WTC11 (cell line): ENCODE results near the gene P2RY12. TPM values are rescaled to one million over a fixed set of nuclear protein-coding genes. Genes with fewer than 3 reads are reported as not detected.

Experiments
- ATAC-seq: fragments of 200-7000 bp; cut with Tn5 transposase; 2 replicates; pipeline ENCODE4 v1.10.0; 2021; ENCODE audit warnings: mild to moderate bottlenecking, moderate library complexity
- CTCF ChIA-PET: fragments of 300-600 bp; sonication (Branson Sonifier 250); formaldehyde crosslinking; loops from one replicate; lab custom pipeline; 2021; ENCODE audit warnings: antibody characterized with exemption; lab: Charles Lee
- POLR2A ChIA-PET: fragments of 350-600 bp; sonication (Branson Sonifier 250); formaldehyde crosslinking; loops from one replicate; lab custom pipeline; 2021; ENCODE audit warnings: antibody characterized with exemption; lab: Charles Lee
- DNase-seq: peaks from one replicate; pipeline ENCODE4 v3.0.0; 2021; ENCODE audit warnings: low spot score
- H3K27ac Mint-ChIP-seq: 2 replicates; pipeline ENCODE4 v1.8.0; 2021; ENCODE audit warnings: mixed read lengths
- H3K27me3 Mint-ChIP-seq: 2 replicates; pipeline ENCODE4 v1.8.0; 2021; ENCODE audit warnings: low read depth, mild to moderate bottlenecking, moderate library complexity, mixed read lengths
- H3K36me3 Mint-ChIP-seq: 2 replicates; pipeline ENCODE4 v1.8.0; 2021; ENCODE audit warnings: mixed read lengths
- H3K4me1 Mint-ChIP-seq: 2 replicates; pipeline ENCODE4 v1.8.0; 2022; ENCODE audit warnings: mixed read lengths
- H3K4me3 Mint-ChIP-seq: 2 replicates; pipeline ENCODE4 v1.8.0; 2021; ENCODE audit warnings: mild to moderate bottlenecking, moderate library complexity, mixed read lengths
- H3K9me3 Mint-ChIP-seq: 2 replicates; pipeline ENCODE4 v1.8.0; 2021; ENCODE audit warnings: mixed read lengths
- ATF1 ChIP-seq: sonication (generic); formaldehyde crosslinking; IDR thresholded peaks from 2 replicates; pipeline ENCODE4 v1.8.1; 2023; ENCODE audit warnings: mild to moderate bottlenecking, moderate library complexity, missing genetic modification reagents
- CBFB ChIP-seq: sonication (generic); formaldehyde crosslinking; IDR thresholded peaks from 2 replicates; pipeline ENCODE4 v1.8.1; 2022; ENCODE audit warnings: mild to moderate bottlenecking, low read depth, missing genetic modification reagents
- ETV6 ChIP-seq: sonication (generic); formaldehyde crosslinking; IDR thresholded peaks from 2 replicates; pipeline ENCODE4 v1.8.1; 2022; ENCODE audit warnings: mild to moderate bottlenecking, missing genetic modification reagents
- FOXP1 ChIP-seq: sonication (generic); formaldehyde crosslinking; IDR thresholded peaks from 2 replicates; pipeline ENCODE4 v1.8.0; 2022; ENCODE audit warnings: missing genetic modification reagents, mild to moderate bottlenecking, moderate library complexity, borderline replicate concordance
- NFE2L1 ChIP-seq: sonication (generic); formaldehyde crosslinking; IDR thresholded peaks from 2 replicates; pipeline ENCODE4 v1.8.1; 2023; ENCODE audit warnings: missing genetic modification reagents
- NR1H2 ChIP-seq: sonication (generic); formaldehyde crosslinking; IDR thresholded peaks from 2 replicates; pipeline ENCODE4 v1.9.0; 2021; ENCODE audit warnings: mild to moderate bottlenecking, moderate library complexity, missing genetic modification reagents
- NR3C1 ChIP-seq: sonication (generic); formaldehyde crosslinking; conservative IDR thresholded peaks from 2 replicates; pipeline ENCODE4 v1.8.1; 2023; ENCODE audit warnings: low read depth, mild to moderate bottlenecking, missing genetic modification reagents
- RELA ChIP-seq: sonication (generic); formaldehyde crosslinking; IDR thresholded peaks from 2 replicates; pipeline ENCODE4 v1.8.1; 2022; ENCODE audit warnings: missing genetic modification reagents, mild to moderate bottlenecking, borderline replicate concordance
- SMAD4 ChIP-seq: sonication (generic); formaldehyde crosslinking; IDR thresholded peaks from 2 replicates; pipeline ENCODE4 v1.8.0; 2022; ENCODE audit warnings: mild to moderate bottlenecking, missing genetic modification reagents
- ZNF396 ChIP-seq: fragments of 250-450 bp; sonication (Bioruptor Pico); IDR thresholded peaks from 2 replicates; pipeline ENCODE4 v1.8.0; 2021; ENCODE audit warnings: mild to moderate bottlenecking, moderate library complexity, borderline replicate concordance
- total RNA-seq: library from RNA; stranded (reverse); gene quantifications from 3 replicates; pipeline ENCODE4 v1.2.3, GENCODE V29; 2021
- TF ChIP-seq, protein P1 (sequence below): sonication (generic); formaldehyde crosslinking; IDR thresholded peaks from 2 replicates; pipeline ENCODE4 v1.8.0; 2023; ENCODE audit warnings: missing genetic modification reagents, mild to moderate bottlenecking, borderline replicate concordance
- TF ChIP-seq, protein P2 (sequence below): sonication (generic); formaldehyde crosslinking; IDR thresholded peaks from 2 replicates; pipeline ENCODE4 v1.8.0; 2023; ENCODE audit warnings: mild to moderate bottlenecking, missing genetic modification reagents
- TF ChIP-seq, protein P3 (sequence below): sonication (generic); formaldehyde crosslinking; IDR thresholded peaks from 2 replicates; pipeline ENCODE4 v1.8.0; 2023; ENCODE audit warnings: missing genetic modification reagents
- TF ChIP-seq, protein P4 (sequence below): sonication (generic); formaldehyde crosslinking; IDR thresholded peaks from 2 replicates; pipeline ENCODE4 v1.8.1; 2022; ENCODE audit warnings: low read depth, mild to moderate bottlenecking, moderate library complexity, missing genetic modification reagents, borderline replicate concordance
- TF ChIP-seq, protein P5 (sequence below): sonication (generic); formaldehyde crosslinking; IDR thresholded peaks from 2 replicates; pipeline ENCODE4 v1.8.1; 2023; ENCODE audit warnings: mild to moderate bottlenecking, missing genetic modification reagents, moderate library complexity
- TF ChIP-seq, protein P6 (sequence below): sonication (generic); formaldehyde crosslinking; IDR thresholded peaks from 2 replicates; pipeline ENCODE4 v1.8.1; 2022; ENCODE audit warnings: low read depth, missing genetic modification reagents, borderline replicate concordance
- TF ChIP-seq, protein P7 (sequence below): fragments of 250-450 bp; sonication (Bioruptor Pico); IDR thresholded peaks from 2 replicates; pipeline ENCODE4 v2.1.2; 2022; ENCODE audit warnings: mild to moderate bottlenecking, moderate library complexity

P2RY12 gene
- total RNA-seq, 1 experiment from 2014 or later: not detected

DNA sequence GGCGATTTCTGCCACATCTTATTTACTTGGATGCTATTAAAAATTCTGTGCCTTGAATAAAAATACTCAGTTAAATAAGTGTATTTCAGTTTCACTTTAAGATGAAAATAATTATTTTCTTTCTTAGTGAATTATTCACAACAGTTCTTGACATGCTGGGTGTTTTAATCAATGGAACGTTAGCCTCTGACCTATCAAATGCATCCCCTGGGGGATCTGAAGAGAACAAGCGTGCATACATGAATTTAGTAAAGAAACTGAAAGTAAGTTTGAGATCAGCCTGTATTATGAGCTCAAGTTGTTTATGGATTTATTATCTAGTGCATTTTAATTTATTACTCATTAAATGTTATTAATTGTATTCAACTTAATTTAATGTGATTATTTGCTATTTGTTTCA is 597 bp downstream of the P2RY12 start:
- no peak for ATAC-seq
- Mint-ChIP-seq H3K4me1 (peaks cover 5% of the 10 kb centered on the region), H3K36me3 (peaks cover 25% of the 10 kb centered on the region), H3K9me3 (no peaks in the 10 kb centered on the region), H3K4me3 (no peak overlapping the region), H3K27me3 (no peaks in the 10 kb centered on the region), H3K27ac (no peak overlapping the region)
- CTCF ChIA-PET: no interaction called here
- TF ChIP-seq, protein P1, sequence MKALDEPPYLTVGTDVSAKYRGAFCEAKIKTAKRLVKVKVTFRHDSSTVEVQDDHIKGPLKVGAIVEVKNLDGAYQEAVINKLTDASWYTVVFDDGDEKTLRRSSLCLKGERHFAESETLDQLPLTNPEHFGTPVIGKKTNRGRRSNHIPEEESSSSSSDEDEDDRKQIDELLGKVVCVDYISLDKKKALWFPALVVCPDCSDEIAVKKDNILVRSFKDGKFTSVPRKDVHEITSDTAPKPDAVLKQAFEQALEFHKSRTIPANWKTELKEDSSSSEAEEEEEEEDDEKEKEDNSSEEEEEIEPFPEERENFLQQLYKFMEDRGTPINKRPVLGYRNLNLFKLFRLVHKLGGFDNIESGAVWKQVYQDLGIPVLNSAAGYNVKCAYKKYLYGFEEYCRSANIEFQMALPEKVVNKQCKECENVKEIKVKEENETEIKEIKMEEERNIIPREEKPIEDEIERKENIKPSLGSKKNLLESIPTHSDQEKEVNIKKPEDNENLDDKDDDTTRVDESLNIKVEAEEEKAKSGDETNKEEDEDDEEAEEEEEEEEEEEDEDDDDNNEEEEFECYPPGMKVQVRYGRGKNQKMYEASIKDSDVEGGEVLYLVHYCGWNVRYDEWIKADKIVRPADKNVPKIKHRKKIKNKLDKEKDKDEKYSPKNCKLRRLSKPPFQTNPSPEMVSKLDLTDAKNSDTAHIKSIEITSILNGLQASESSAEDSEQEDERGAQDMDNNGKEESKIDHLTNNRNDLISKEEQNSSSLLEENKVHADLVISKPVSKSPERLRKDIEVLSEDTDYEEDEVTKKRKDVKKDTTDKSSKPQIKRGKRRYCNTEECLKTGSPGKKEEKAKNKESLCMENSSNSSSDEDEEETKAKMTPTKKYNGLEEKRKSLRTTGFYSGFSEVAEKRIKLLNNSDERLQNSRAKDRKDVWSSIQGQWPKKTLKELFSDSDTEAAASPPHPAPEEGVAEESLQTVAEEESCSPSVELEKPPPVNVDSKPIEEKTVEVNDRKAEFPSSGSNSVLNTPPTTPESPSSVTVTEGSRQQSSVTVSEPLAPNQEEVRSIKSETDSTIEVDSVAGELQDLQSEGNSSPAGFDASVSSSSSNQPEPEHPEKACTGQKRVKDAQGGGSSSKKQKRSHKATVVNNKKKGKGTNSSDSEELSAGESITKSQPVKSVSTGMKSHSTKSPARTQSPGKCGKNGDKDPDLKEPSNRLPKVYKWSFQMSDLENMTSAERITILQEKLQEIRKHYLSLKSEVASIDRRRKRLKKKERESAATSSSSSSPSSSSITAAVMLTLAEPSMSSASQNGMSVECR (CRISPR knock-in tag): no peak
- TF ChIP-seq ETV6 (CRISPR knock-in tag): no peak
- TF ChIP-seq, protein P2, sequence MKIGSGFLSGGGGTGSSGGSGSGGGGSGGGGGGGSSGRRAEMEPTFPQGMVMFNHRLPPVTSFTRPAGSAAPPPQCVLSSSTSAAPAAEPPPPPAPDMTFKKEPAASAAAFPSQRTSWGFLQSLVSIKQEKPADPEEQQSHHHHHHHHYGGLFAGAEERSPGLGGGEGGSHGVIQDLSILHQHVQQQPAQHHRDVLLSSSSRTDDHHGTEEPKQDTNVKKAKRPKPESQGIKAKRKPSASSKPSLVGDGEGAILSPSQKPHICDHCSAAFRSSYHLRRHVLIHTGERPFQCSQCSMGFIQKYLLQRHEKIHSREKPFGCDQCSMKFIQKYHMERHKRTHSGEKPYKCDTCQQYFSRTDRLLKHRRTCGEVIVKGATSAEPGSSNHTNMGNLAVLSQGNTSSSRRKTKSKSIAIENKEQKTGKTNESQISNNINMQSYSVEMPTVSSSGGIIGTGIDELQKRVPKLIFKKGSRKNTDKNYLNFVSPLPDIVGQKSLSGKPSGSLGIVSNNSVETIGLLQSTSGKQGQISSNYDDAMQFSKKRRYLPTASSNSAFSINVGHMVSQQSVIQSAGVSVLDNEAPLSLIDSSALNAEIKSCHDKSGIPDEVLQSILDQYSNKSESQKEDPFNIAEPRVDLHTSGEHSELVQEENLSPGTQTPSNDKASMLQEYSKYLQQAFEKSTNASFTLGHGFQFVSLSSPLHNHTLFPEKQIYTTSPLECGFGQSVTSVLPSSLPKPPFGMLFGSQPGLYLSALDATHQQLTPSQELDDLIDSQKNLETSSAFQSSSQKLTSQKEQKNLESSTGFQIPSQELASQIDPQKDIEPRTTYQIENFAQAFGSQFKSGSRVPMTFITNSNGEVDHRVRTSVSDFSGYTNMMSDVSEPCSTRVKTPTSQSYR: no peak
- TF ChIP-seq, protein P3, sequence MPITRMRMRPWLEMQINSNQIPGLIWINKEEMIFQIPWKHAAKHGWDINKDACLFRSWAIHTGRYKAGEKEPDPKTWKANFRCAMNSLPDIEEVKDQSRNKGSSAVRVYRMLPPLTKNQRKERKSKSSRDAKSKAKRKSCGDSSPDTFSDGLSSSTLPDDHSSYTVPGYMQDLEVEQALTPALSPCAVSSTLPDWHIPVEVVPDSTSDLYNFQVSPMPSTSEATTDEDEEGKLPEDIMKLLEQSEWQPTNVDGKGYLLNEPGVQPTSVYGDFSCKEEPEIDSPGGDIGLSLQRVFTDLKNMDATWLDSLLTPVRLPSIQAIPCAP (CRISPR knock-in tag): no peak
- POLR2A ChIA-PET: no interaction called here
- DNase-seq: no peak

DNA sequence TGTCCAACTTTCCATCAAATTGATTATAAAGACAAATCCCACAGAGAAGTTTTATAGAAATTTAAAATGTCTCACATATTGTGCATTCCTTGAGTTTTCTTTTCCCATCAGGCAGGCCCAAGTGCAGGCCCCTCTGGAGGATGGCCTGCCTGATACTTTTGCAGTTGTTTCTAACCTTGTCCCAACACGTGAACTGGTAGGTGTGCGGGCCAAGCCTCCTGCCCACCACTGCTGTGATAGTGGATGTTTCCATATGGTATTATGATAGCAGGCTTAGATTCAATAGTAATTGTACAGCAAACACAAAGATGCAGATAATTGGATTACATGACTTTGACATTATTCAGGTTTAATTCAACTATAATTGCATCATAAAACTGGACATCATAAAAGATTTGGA is 1.4 kb downstream of the P2RY12 start:
- Mint-ChIP-seq H3K4me3 (no peak overlapping the region), H3K27ac (no peak overlapping the region), H3K4me1 (peaks cover 5% of the 10 kb centered on the region), H3K36me3 (peaks cover 25% of the 10 kb centered on the region), H3K27me3 (no peaks in the 10 kb centered on the region), H3K9me3 (no peaks in the 10 kb centered on the region)
- CTCF ChIA-PET: no interaction called here
- DNase-seq (no peak), ATAC-seq (no peak)
- POLR2A ChIA-PET: no interaction called here
- no peak for TF ChIP-seq ZNF396 (CRISPR knock-in tag)
- TF ChIP-seq, protein P4, sequence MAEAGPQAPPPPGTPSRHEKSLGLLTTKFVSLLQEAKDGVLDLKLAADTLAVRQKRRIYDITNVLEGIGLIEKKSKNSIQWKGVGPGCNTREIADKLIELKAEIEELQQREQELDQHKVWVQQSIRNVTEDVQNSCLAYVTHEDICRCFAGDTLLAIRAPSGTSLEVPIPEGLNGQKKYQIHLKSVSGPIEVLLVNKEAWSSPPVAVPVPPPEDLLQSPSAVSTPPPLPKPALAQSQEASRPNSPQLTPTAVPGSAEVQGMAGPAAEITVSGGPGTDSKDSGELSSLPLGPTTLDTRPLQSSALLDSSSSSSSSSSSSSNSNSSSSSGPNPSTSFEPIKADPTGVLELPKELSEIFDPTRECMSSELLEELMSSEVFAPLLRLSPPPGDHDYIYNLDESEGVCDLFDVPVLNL (CRISPR knock-in tag): no peak
- TF ChIP-seq, protein P5, sequence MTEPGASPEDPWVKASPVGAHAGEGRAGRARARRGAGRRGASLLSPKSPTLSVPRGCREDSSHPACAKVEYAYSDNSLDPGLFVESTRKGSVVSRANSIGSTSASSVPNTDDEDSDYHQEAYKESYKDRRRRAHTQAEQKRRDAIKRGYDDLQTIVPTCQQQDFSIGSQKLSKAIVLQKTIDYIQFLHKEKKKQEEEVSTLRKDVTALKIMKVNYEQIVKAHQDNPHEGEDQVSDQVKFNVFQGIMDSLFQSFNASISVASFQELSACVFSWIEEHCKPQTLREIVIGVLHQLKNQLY (CRISPR knock-in tag): no peak
- TF ChIP-seq, protein P1 (CRISPR knock-in tag): no peak
- TF ChIP-seq NR1H2: no peak
- TF ChIP-seq CBFB (CRISPR knock-in tag): no peak
- TF ChIP-seq SMAD4 (CRISPR knock-in tag): no peak
- no peak for TF ChIP-seq RELA (CRISPR knock-in tag)
- TF ChIP-seq, protein P6, sequence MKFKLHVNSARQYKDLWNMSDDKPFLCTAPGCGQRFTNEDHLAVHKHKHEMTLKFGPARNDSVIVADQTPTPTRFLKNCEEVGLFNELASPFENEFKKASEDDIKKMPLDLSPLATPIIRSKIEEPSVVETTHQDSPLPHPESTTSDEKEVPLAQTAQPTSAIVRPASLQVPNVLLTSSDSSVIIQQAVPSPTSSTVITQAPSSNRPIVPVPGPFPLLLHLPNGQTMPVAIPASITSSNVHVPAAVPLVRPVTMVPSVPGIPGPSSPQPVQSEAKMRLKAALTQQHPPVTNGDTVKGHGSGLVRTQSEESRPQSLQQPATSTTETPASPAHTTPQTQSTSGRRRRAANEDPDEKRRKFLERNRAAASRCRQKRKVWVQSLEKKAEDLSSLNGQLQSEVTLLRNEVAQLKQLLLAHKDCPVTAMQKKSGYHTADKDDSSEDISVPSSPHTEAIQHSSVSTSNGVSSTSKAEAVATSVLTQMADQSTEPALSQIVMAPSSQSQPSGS (CRISPR knock-in tag): no peak
- TF ChIP-seq, protein P7, sequence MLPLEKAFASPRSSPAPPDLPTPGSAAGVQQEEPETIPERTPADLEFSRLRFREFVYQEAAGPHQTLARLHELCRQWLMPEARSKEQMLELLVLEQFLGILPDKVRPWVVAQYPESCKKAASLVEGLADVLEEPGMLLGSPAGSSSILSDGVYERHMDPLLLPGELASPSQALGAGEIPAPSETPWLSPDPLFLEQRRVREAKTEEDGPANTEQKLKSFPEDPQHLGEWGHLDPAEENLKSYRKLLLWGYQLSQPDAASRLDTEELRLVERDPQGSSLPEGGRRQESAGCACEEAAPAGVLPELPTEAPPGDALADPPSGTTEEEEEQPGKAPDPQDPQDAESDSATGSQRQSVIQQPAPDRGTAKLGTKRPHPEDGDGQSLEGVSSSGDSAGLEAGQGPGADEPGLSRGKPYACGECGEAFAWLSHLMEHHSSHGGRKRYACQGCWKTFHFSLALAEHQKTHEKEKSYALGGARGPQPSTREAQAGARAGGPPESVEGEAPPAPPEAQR: no peak
- no peak for TF ChIP-seq NR3C1
- no peak for TF ChIP-seq NFE2L1 (CRISPR knock-in tag)
- TF ChIP-seq ATF1 (CRISPR knock-in tag): no peak
- no peak for TF ChIP-seq FOXP1 (CRISPR knock-in tag)
